GM23338 (cell line): Measurements from ENCODE around the gene ITGB3. TPM values are rescaled to one million over a fixed set of nuclear protein-coding genes. Genes with fewer than 3 reads are reported as not detected.

Experiments used
- ATAC-seq: fragments of 200-7000 bp; cut with Tn5 transposase; 3 replicates; pipeline ENCODE4 v1.9.1; 2020
- DNase-seq: peaks from one replicate; pipeline ENCODE4 v3.0.0-alpha.2; 2015; ENCODE audit warnings: low spot score
- H2AFZ ChIP-seq: fragments of 200-600 bp; sonication (generic); 2 replicates; pipeline ENCODE4 v1.8.0; 2016; ENCODE audit warnings: antibody characterized with exemption, mild to moderate bottlenecking, moderate library complexity
- H3F3A ChIP-seq: fragments of 200-600 bp; sonication (generic); replicated peaks from 2 replicates; pipeline ENCODE4 v1.8.0; 2017; ENCODE audit warnings: antibody characterized with exemption, mixed run types, low read depth
- H3K27ac ChIP-seq: fragments of 200-600 bp; sonication (generic); 2 replicates; pipeline ENCODE4 v1.6.1; 2016; ENCODE audit warnings: low read depth
- H3K27me3 ChIP-seq: fragments of 200-600 bp; sonication (generic); 2 replicates; pipeline ENCODE4 v1.8.0; 2016; ENCODE audit warnings: mild to moderate bottlenecking, mixed run types, moderate library complexity; ENCODE audit not compliant: insufficient read depth
- H3K36me3 ChIP-seq: fragments of 200-600 bp; sonication (generic); 2 replicates; pipeline ENCODE4 v1.8.0; 2016; ENCODE audit warnings: mild to moderate bottlenecking; ENCODE audit not compliant: insufficient read depth
- H3K4me1 ChIP-seq: fragments of 200-600 bp; sonication (generic); 2 replicates; pipeline ENCODE4 v1.8.0; 2016; ENCODE audit warnings: mild to moderate bottlenecking, moderate library complexity; ENCODE audit not compliant: insufficient read depth
- H3K4me2 ChIP-seq: fragments of 200-600 bp; sonication (generic); 2 replicates; pipeline ENCODE4 v1.7.1; 2017; ENCODE audit warnings: mixed run types
- H3K4me3 ChIP-seq: fragments of 200-600 bp; sonication (generic); 2 replicates; pipeline ENCODE4 v1.6.1; 2016; ENCODE audit warnings: mixed run types
- H3K79me2 ChIP-seq: fragments of 200-600 bp; sonication (generic); replicated peaks from 2 replicates; pipeline ENCODE4 v1.8.0; 2017; ENCODE audit warnings: mild to moderate bottlenecking; ENCODE audit not compliant: insufficient read depth
- H3K9me2 ChIP-seq: fragments of 200-600 bp; sonication (generic); 2 replicates; pipeline ENCODE4 v1.8.0; 2017; ENCODE audit not compliant: insufficient read depth
- H4K20me1 ChIP-seq: fragments of 200-600 bp; sonication (generic); replicated peaks from 2 replicates; pipeline ENCODE4 v1.8.0; 2017; ENCODE audit warnings: mild to moderate bottlenecking; ENCODE audit not compliant: insufficient read depth
- H3K27ac Mint-ChIP-seq: 2 replicates; pipeline ENCODE4 v1.8.0; 2020; ENCODE audit warnings: inconsistent platforms, mild to moderate bottlenecking, moderate library complexity, mixed read lengths
- H3K27me3 Mint-ChIP-seq: 3 replicates; pipeline ENCODE4 v1.8.0; 2022; ENCODE audit warnings: low read depth, mild to moderate bottlenecking, moderate library complexity, mixed read lengths, inconsistent platforms; ENCODE audit not compliant: insufficient read depth, poor library complexity
- H3K36me3 Mint-ChIP-seq: 3 replicates; pipeline ENCODE4 v1.8.0; 2021; ENCODE audit warnings: low read depth, mild to moderate bottlenecking, inconsistent platforms, moderate library complexity, mixed read lengths
- H3K4me1 Mint-ChIP-seq: 3 replicates; pipeline ENCODE4 v1.8.0; 2020; ENCODE audit warnings: mild to moderate bottlenecking, inconsistent platforms, mixed read lengths
- H3K4me3 Mint-ChIP-seq: 3 replicates; pipeline ENCODE4 v1.8.0; 2021; ENCODE audit warnings: moderate library complexity, mild to moderate bottlenecking, inconsistent platforms, mixed read lengths
- H3K9me3 Mint-ChIP-seq: 3 replicates; pipeline ENCODE4 v1.8.0; 2020; ENCODE audit warnings: moderate library complexity, mild to moderate bottlenecking, inconsistent platforms, mixed read lengths
- CREB1 ChIP-seq: fragments of 250-450 bp; sonication (Bioruptor Pico); IDR thresholded peaks from 2 replicates; pipeline ENCODE4 v1.5.0; 2020; ENCODE audit warnings: low read depth, mild to moderate bottlenecking, moderate library complexity
- ETS1 ChIP-seq: IDR thresholded peaks from 2 replicates; pipeline ENCODE4 v1.6.1; 2016; ENCODE audit warnings: antibody characterized with exemption
- EZH2phosphoT487 ChIP-seq: fragments of 200-600 bp; sonication (generic); IDR thresholded peaks from one replicate; pipeline ENCODE4 v1.8.1; 2018; ENCODE audit warnings: antibody characterized with exemption; ENCODE audit not compliant: unreplicated experiment
- POLR2AphosphoS5 ChIP-seq: IDR thresholded peaks from 2 replicates; pipeline ENCODE4 v1.6.1; 2016; ENCODE audit warnings: antibody characterized with exemption, low read depth
- REST ChIP-seq: IDR thresholded peaks from one replicate; pipeline ENCODE4 v1.6.1; 2018; ENCODE audit warnings: antibody characterized with exemption; ENCODE audit not compliant: unreplicated experiment
- ZNF331 ChIP-seq: fragments of 250-450 bp; sonication (Bioruptor Pico); IDR thresholded peaks from 2 replicates; pipeline ENCODE4 v1.5.0; 2020; ENCODE audit warnings: low read depth, mild to moderate bottlenecking, moderate library complexity
- polyA plus RNA-seq: library from polyadenylated mRNA; unstranded; fragments of >200 nt; fragmentation: Nextera tagmentation; extraction: Ambion mirVana; gene quantifications from 2 replicates; pipeline ENCODE4 v1.2.1, GENCODE V29; 2016
- total RNA-seq: library from RNA; depleted of rRNA; stranded (reverse); fragments of >200 nt; shearing (Covaris generic); gene quantifications from 2 replicates; pipeline ENCODE4 v1.2.3, GENCODE V29; 2014

The ITGB3 gene
- total and polyA plus RNA-seq, 2 experiments from 2014 or later, result 0.52 TPM; not detected in 1

- Histone ChIP-seq H3K27ac (no peak overlapping the region), H3K9me2 (no peaks in the 10 kb centered on the region), H3K4me3 (no peak overlapping the region), H3K4me2 (no peak overlapping the region), H3K79me2 (no peaks in the 10 kb centered on the region), H3F3A (no peaks in the 10 kb centered on the region), H3K4me1 (peaks cover 11% of the 10 kb centered on the region; the same call in 1 of the 2 replicates), H4K20me1 (no peaks in the 10 kb centered on the region), H3K36me3 (no peaks in the 10 kb centered on the region), H3K27me3 (peaks cover 5% of the 10 kb centered on the region), H2AFZ (no peak overlapping the region)
- peaks cover 7% of the 10 kb centered on the region; the same call in 2 of the 3 replicates for H3K36me3 Mint-ChIP-seq
- DNase-seq, result no peak
- H3K4me1 Mint-ChIP-seq, result peaks cover 16% of the 10 kb centered on the region
- no peak overlapping the region for H3K4me3 Mint-ChIP-seq
- H3K27me3 Mint-ChIP-seq, result peaks cover 16% of the 10 kb centered on the region
- TF ChIP-seq REST (no peak), ZNF331 (CRISPR knock-in tag) (no peak), ETS1 (no peak), POLR2AphosphoS5 (no peak), EZH2phosphoT487 (no peak), CREB1 (CRISPR knock-in tag) (no peak)
- H3K9me3 Mint-ChIP-seq, result peaks cover 16% of the 10 kb centered on the region
- no peak overlapping the region for H3K27ac Mint-ChIP-seq
- no peak for ATAC-seq
Observed at GRCh38 chr17:47225436-47225858, 28.2 kb upstream of the ITGB3 start.

GRCh38 chr17:47225911-47226688, 27.5 kb upstream of the ITGB3 start:
- peaks cover 18% of the 10 kb centered on the region for H3K27me3 Mint-ChIP-seq
- H3K4me3 Mint-ChIP-seq, result no peak overlapping the region
- Histone ChIP-seq H3K9me2 (no peaks in the 10 kb centered on the region), H4K20me1 (no peaks in the 10 kb centered on the region), H3K36me3 (no peaks in the 10 kb centered on the region), H3K4me2 (no peak overlapping the region), H3F3A (no peaks in the 10 kb centered on the region), H3K4me3 (no peak overlapping the region), H3K4me1 (peaks cover 4% of the 10 kb centered on the region; the same call in 1 of the 2 replicates), H2AFZ (no peak overlapping the region), H3K27me3 (peaks cover 6% of the 10 kb centered on the region), H3K27ac (no peak overlapping the region), H3K79me2 (no peaks in the 10 kb centered on the region)
- H3K4me1 Mint-ChIP-seq, result peaks cover 15% of the 10 kb centered on the region
- H3K9me3 Mint-ChIP-seq, result peaks cover 16% of the 10 kb centered on the region
- no peak overlapping the region for H3K27ac Mint-ChIP-seq
- no peak for DNase-seq
- peaks cover 7% of the 10 kb centered on the region; the same call in 2 of the 3 replicates for H3K36me3 Mint-ChIP-seq
- ATAC-seq, result no peak
- TF ChIP-seq REST, result no peak
